NOMO-1 (cell line): ENCODE measurements around the gene PRKCG.
"Not testable (repeated sequence)": the region's sequence is repeated elsewhere in the genome, so short reads cannot be mapped to it uniquely, and the experiment has no call there.

Source experiments
- DNase-seq, 2 experiments: peaks; one replicate each; lab custom pipeline; 2025; ENCODE audit not compliant: unreplicated experiment in 2 of 2; lab: John Stamatoyannopoulos, UW

PRKCG gene

GRCh38 chr19:53927739-53928138 is 45.7 kb downstream of the PRKCG start:
- peak; percentile 10 to 33 for DNase-seq

GRCh38 chr19:53936029-53936428 is 54.0 kb downstream of the PRKCG start:
- DNase-seq: no peak

DNA sequence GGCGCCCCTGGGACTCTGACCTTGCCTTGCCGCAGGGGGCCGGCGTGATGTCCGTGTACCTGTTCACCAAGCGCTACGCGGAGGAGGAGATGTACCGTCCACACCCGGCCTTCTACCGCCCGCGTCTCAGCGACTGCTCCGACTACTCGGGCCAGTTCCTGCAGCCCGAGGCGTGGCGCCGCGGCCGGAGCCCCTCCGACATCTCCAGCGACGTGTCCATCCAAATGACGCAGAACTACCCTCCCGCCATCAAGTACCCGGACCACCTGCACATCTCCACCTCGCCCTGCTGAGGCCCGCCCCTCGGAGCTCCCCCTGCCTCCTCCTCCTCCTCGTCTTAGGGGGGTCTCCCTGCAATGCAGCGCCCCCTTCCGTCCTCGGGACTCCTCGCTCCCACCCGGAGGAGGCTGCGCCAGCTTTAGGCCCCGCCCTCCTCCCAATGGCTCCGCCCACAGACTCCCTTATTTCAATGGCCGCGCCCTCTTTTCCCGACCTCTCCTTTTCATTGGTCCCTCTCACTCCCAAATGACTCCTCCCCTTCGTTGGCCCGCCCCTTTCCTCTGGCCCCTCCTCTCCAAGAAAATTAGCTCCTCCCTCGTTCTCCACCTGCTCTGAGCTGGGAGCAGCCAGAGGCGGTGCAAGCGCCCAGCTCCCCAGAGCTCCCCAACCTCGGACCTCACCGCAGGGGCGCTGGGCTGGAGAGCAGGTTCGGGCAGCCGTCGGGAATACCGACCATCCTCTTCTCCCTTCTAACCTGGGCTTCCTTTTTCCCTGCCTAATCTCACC is 60.2 kb downstream of the PRKCG start:
- no peak for DNase-seq

- no peak for DNase-seq
Observed at GRCh38 chr19:53944416-53944815, 62.4 kb downstream of the PRKCG start.

GRCh38 chr19:53944933-53945332 is 62.9 kb downstream of the PRKCG start:
- no peak for DNase-seq

DNA sequence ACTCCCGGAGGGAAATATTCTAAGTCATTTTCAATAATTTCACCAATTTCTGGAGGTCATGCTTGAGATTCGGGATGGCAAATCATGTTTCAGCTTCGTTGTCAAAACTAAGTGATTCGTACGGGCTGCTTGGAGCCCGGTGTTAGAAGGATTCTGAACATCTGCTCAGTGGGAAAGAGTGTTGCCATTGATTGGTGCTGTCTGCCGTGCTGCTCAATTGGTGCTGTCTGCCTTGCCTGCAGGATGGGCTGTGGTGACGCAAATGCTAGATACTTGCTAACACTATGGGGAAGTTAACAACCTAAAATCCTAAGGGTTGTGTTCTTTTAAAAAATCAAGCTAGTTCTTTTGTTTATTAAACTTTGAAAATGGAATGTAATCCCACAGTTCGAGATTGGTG is 63.4 kb downstream of the PRKCG start:
- peak; percentile 6 to 35 for DNase-seq

- DNase-seq: no peak
Observed at GRCh38 chr19:53945998-53946397, 64.0 kb downstream of the PRKCG start.

DNA sequence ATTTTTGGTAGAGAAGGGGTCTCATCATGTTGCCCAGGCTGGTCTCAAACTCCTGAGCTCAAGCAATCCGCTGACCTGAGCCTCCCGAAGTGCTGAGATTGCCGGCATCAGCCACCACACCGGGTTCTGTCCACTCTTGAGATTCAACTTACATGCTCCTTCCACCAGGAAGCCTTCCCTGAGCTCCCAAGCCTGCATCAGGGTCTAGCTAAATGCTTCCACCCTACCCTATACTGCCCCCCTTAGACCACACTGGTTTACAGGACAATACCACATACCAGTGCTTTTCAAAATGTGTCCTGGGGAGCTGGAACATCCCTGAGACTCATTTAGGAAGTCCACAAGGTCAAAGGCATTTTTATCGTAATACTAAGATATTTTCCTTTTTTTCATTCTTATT is 65.6 kb downstream of the PRKCG start:
- DNase-seq: no peak

DNA sequence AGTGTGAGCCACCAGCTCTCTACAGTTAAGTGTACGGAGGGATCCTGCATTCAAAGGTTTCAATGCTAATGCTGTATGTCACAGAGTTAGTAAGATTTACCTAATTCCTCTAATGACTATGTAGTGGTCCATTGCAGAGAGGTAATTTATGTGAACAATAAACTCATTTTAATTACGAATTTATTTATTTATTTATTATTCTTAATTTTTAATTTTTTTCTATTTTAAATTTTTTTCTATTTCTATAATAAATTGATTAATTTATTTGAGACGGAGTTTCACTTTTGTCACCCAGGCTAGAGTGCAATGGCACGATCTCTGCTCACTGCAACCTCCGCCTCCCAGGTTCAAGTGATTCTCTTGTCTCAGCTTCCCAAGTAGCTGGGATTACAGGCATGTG is 66.6 kb downstream of the PRKCG start:
- DNase-seq: not testable (repeated sequence)

DNA sequence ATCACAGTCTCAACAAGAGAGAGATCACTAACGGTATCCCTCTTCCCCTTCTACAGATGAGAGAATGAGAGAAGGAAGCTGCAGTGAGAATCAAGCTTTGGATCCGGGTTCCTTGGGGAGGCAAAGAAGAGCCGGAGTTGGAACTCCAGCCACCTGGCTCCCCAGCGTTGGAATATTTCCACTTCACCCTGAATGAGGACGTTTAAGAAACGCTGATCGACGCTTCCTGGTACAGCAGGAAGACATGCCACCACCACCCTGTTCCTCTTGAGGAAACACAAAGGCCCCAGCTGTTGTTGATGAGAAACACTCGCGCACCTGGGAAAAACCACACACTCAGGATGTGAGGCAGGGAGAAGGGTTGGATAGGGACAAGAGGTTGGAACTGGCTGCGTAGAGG is 69.4 kb downstream of the PRKCG start:
- DNase-seq: no peak

DNA sequence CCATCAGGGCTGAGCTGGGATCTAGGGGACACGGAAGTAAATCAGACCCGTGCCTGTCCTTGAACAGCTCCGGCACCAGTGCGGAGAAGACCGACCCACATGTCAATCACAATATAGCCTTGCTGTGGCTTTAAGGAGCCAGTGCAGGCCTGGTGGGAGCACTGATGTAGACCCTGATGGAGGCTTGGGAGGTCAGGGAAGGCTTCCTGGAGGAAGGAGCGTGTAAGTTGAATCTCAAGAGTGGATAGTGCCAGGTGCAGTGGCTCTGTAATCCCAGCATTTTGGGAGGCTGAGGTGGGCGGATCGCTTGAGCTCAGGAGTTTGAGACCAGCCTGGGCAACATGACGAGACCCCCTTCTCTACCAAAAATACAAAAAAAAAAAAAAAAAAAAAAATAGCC is 70.0 kb downstream of the PRKCG start:
- no peak for DNase-seq

GRCh38 chr19:53953383-53953782 is 71.4 kb downstream of the PRKCG start:
- DNase-seq: no peak
